ENCODE data around the gene CRYZL1. TPM values are rescaled to one million over a fixed set of nuclear protein-coding genes. Genes with fewer than 3 reads are reported as not detected.

Gene CRYZL1
- total RNA-seq, 1 experiment from 2014 or later, result 35.2 TPM

DNA sequence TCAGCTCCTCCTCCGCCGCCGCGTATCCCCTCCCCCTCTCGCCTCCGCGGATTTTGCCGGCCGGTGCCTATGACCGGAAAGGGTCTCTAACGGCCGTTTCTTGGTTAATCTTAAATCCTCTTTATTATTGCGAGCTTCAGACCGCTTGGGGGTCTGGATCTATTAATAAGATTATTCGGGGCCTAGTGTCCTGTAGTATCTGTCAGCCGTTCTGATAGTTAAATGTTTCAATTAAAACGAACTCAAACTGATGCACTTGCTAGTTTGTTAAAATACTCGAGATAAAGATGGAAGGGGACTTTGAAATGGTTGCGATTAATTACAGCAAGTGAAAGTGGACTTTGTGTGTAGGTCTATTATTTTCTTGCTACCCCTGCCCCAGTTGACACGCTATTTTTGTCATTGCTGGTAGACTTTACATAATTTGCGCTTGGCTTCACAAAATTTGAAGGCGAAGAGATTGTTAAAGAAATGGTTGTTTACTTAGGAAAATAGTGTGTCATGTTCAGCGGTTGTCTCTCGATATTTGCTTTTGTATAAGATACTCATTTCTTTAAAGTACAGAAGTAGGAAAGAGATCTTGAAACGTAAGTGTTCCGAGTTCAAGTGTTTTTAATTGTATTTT lies 97.9 kb downstream of the CRYZL1 start:
- Mint-ChIP-seq H3K27ac (ENCODE audit: low read depth, unreplicated experiment) (peak overlapping the region; percentile 99), H3K27me3 (ENCODE audit: insufficient read depth, unreplicated experiment) (no peaks in the 10 kb centered on the region), H3K9me3 (ENCODE audit: unreplicated experiment) (no peaks in the 10 kb centered on the region), H3K4me1 (ENCODE audit: insufficient read depth, unreplicated experiment) (peaks cover 17% of the 10 kb centered on the region), H3K4me3 (ENCODE audit: unreplicated experiment) (peak overlapping the region; percentile 81), H3K36me3 (ENCODE audit: insufficient read depth, unreplicated experiment) (peaks cover 53% of the 10 kb centered on the region)
- ChIA-PET POLR2A (interaction anchor here (0.6 to 9.0 kb wide), 34 partner anchors 12 to 816 kb away, joined by 3 to 89 read pairs (median 4); partner anchors contain the start of genes DNAJC28, DONSON, IFNAR1 and PAXBP1), CTCF (interaction anchor here (0.6 to 1.1 kb wide), 2 partner anchors 62 to 1134 kb away, joined by 3 read pairs; no protein-coding TSS in a partner anchor)
- TF ChIP-seq, protein P1, sequence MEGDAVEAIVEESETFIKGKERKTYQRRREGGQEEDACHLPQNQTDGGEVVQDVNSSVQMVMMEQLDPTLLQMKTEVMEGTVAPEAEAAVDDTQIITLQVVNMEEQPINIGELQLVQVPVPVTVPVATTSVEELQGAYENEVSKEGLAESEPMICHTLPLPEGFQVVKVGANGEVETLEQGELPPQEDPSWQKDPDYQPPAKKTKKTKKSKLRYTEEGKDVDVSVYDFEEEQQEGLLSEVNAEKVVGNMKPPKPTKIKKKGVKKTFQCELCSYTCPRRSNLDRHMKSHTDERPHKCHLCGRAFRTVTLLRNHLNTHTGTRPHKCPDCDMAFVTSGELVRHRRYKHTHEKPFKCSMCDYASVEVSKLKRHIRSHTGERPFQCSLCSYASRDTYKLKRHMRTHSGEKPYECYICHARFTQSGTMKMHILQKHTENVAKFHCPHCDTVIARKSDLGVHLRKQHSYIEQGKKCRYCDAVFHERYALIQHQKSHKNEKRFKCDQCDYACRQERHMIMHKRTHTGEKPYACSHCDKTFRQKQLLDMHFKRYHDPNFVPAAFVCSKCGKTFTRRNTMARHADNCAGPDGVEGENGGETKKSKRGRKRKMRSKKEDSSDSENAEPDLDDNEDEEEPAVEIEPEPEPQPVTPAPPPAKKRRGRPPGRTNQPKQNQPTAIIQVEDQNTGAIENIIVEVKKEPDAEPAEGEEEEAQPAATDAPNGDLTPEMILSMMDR (IDR thresholded peaks at IDR 0.05; ENCODE audit: unreplicated experiment), result no peak
- no peak for DNase-seq (ENCODE audit: unreplicated experiment)
- TSS peak; percentile 35 for BruUV-seq (replicated peaks)
- intact Hi-C loops (cut with micrococcal nuclease), result no loop called here

- peak within 1 kb of the TSS; percentile 99 for H3K27ac Mint-ChIP-seq (ENCODE audit: low read depth, unreplicated experiment)
- H3K4me1 Mint-ChIP-seq (ENCODE audit: insufficient read depth, unreplicated experiment), result peaks cover 17% of the 10 kb centered on the region
- ChIA-PET POLR2A (interaction anchor here (0.6 to 9.0 kb wide), 35 partner anchors 12 to 815 kb away, joined by 3 to 89 read pairs (median 4); partner anchors contain the start of genes CRYZL1, DNAJC28, DONSON and IFNAR1), CTCF (interaction anchor here (1.1 kb wide), 1 partner anchor 63 kb away, joined by 3 read pairs; no protein-coding TSS in a partner anchor)
- peaks cover 53% of the 10 kb centered on the region for H3K36me3 Mint-ChIP-seq (ENCODE audit: insufficient read depth, unreplicated experiment)
- TF ChIP-seq, protein P1 (IDR thresholded peaks at IDR 0.05; ENCODE audit: unreplicated experiment), result no peak
- H3K9me3 Mint-ChIP-seq (ENCODE audit: unreplicated experiment), result no peaks in the 10 kb centered on the region
- H3K4me3 Mint-ChIP-seq (ENCODE audit: unreplicated experiment), result peak within 1 kb of the TSS; percentile 81
- no peaks in the 10 kb centered on the region for H3K27me3 Mint-ChIP-seq (ENCODE audit: insufficient read depth, unreplicated experiment)
- DNase-seq (ENCODE audit: unreplicated experiment), result peak; percentile 99
- intact Hi-C loops (cut with micrococcal nuclease), result no loop called here
- BruUV-seq (replicated peaks), result no TSS peak
Measured at GRCh38 chr21:33542640-33543504, 98.7 kb downstream of the CRYZL1 start, which contains the start of gene SON. Gene SON (plus strand): TSS chr21:33543038. CDS start chr21:33543093, 55 bp downstream.

DNA sequence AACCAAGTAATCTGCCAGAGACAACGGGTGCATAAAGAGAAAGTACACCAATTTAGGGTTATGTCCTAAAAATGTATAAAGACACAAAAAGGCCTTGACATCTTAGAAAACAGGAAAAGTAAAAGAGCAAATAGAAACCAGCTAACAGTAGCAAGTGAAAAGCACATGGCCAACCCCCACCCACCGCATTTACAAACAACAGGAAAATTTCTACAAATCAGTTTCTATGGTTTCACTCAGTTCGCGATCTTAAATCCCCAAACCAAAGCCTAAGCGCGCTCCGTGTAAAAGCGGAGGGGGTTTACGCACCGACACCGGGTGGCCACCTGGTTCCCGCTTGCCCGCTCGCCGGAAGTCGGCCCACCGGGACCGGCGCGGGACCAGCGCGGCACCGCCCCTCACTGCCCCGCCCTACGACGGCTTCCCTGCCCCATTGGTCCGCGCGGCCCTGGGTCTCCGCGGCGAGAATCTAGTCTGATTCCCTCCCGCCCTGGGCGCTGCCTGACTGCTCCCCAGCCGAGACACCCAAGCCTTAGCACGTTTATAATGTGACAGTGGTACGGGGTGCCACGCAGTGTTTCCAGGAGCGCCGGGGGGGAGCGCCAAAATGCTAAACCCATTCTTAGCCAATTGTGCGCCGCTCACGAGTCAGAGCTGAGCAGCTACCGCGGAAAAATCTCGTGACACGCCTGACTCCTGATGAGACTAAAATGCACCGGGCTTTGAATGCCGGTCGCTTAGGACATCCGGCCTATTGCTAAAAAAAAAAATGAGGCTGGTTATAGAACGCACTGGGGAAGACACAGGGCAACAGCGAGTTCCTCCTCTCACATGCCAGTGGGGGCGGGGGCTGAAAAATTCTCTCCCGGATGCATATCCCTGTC lies 99.5 kb downstream of the CRYZL1 start, which contains the start of gene GART:
Gene GART, minus strand, starts transcription at position 362 of the 884 bp plus-strand sequence. CDS start 2,802 bp downstream, outside the sequence.
- Mint-ChIP-seq H3K27me3 (ENCODE audit: insufficient read depth, unreplicated experiment) (no peaks in the 10 kb centered on the region), H3K9me3 (ENCODE audit: unreplicated experiment) (no peaks in the 10 kb centered on the region), H3K36me3 (ENCODE audit: insufficient read depth, unreplicated experiment) (peaks cover 53% of the 10 kb centered on the region), H3K4me1 (ENCODE audit: insufficient read depth, unreplicated experiment) (peaks cover 24% of the 10 kb centered on the region), H3K27ac (ENCODE audit: low read depth, unreplicated experiment) (peak within 1 kb of the TSS; percentile 99), H3K4me3 (ENCODE audit: unreplicated experiment) (peak within 1 kb of the TSS; percentile 81)
- ChIA-PET CTCF (no interaction called here), POLR2A (interaction anchor here (0.7 to 9.0 kb wide), 24 partner anchors 11 to 770 kb away, joined by 3 to 89 read pairs (median 6); partner anchors contain the start of genes CRYZL1, DNAJC28, DONSON and IFNAR1)
- peak; percentile 88 for DNase-seq (ENCODE audit: unreplicated experiment)
- TF ChIP-seq, protein P1 (IDR thresholded peaks at IDR 0.05; ENCODE audit: unreplicated experiment), result no peak
- BruUV-seq (replicated peaks), result no TSS peak
- intact Hi-C loops (cut with micrococcal nuclease), result no loop called here
